ENCODE measurements around the gene FBXO8. TPM values are rescaled to one million over a fixed set of nuclear protein-coding genes. Genes with fewer than 3 reads are reported as not detected.

FBXO8 gene
- polyA plus RNA-seq, 1 of the 3 experiments (the other 2 are of a cell fraction) = 16.0 TPM

GRCh38 chr4:174324236-174324635 lies 40.8 kb upstream of the FBXO8 start:
- CTCF ChIA-PET = no interaction called here
- TF ChIP-seq FOXJ3 (CRISPR knock-in tag; IDR thresholded peaks at IDR 0.05) = no peak
- TF ChIP-seq JUND (IDR thresholded peaks at IDR 0.05) = no peak
- no peak for TF ChIP-seq GATA2 (CRISPR knock-in tag; IDR thresholded peaks at IDR 0.05)
- no peak for TF ChIP-seq POLR2AphosphoS5 (IDR thresholded peaks at IDR 0.05; ENCODE audit: low read depth, low read length)
- Histone ChIP-seq H3F3A (replicated peaks; ENCODE audit: insufficient read depth) (peaks cover 1% of the 10 kb centered on the region), H3K4me1 (ENCODE audit: control insufficient read depth in 1 of 2, insufficient read depth in 2 of 2, low read depth in 1 of 2, low read length in 1 of 2) (peaks cover 0 to 2% of the 10 kb centered on the region in 2 experiments; a peak in 2 of 4 replicates), H3K36me3 (replicated peaks in 1 of 2; ENCODE audit: control insufficient read depth in 1 of 2, insufficient read depth in 2 of 2, low read length in 1 of 2) (peaks cover 0 to 6% of the 10 kb centered on the region in 2 experiments), H2AFZ (ENCODE audit: low read depth) (no peak overlapping the region), H3K79me2 (ENCODE audit: insufficient read depth) (no peaks in the 10 kb centered on the region), H3K9me2 (no peaks in the 10 kb centered on the region), H3K4me3 (ENCODE audit: low read depth in 2 of 2, low read length in 1 of 2) (no peak overlapping the region), H3K4me2 (no peak overlapping the region), H3K9ac (no peak overlapping the region), H3K27me3 (ENCODE audit: insufficient read depth) (no peaks in the 10 kb centered on the region), H3K27ac (ENCODE audit: low read depth in 2 of 2, low read length in 1 of 2) (no peak overlapping the region), H4K20me1 (ENCODE audit: insufficient read depth) (no peaks in the 10 kb centered on the region), H3K9me3 (no peaks in the 10 kb centered on the region)
- WGBS (ENCODE audit: low lambda C conversion rate) = 100% methylated on average over 1 of the region's 1 CpG
- no peak for DNase-seq
- POLR2A ChIA-PET = no interaction called here

GRCh38 chr4:174320494-174321199 lies 37.2 kb upstream of the FBXO8 start:
- TF ChIP-seq ZBTB33 (IDR thresholded peaks at IDR 0.05; ENCODE audit: borderline replicate concordance, low read depth) = no peak
- TF ChIP-seq CHD2 (IDR thresholded peaks at IDR 0.05; ENCODE audit: low read length, partially characterized antibody) = peak; percentile 11
- peak; percentile 50; the same call in 1 of the 2 replicates for TF ChIP-seq RCOR1 (IDR thresholded peaks at IDR 0.05; ENCODE audit: low read length)
- peak; percentile 40 for TF ChIP-seq GATA2 (CRISPR knock-in tag; IDR thresholded peaks at IDR 0.05)
- TF ChIP-seq NFIC (IDR thresholded peaks at IDR 0.05; ENCODE audit: borderline replicate concordance) = no peak
- peak in 1 of 2 experiments; percentile 69; a peak in 1 of 4 replicates for TF ChIP-seq EP300 (IDR thresholded peaks at IDR 0.05; ENCODE audit: borderline replicate concordance in 1 of 2, low read depth in 1 of 2, low read length in 1 of 2)

More at GRCh38 chr4:174320494-174321199, 37.2 kb upstream of the FBXO8 start:
- Histone ChIP-seq H3K4me2 (no peak overlapping the region), H3K27me3 (ENCODE audit: insufficient read depth) (no peaks in the 10 kb centered on the region), H3K9me2 (no peaks in the 10 kb centered on the region), H3K4me1 (ENCODE audit: control insufficient read depth in 1 of 2, insufficient read depth in 2 of 2, low read depth in 1 of 2, low read length in 1 of 2) (peaks cover 7 to 10% of the 10 kb centered on the region in 2 experiments; a peak in 3 of 4 replicates), H3K79me2 (ENCODE audit: insufficient read depth) (no peaks in the 10 kb centered on the region), H2AFZ (ENCODE audit: low read depth) (no peak overlapping the region), H3K9ac (no peak overlapping the region), H3K9me3 (no peaks in the 10 kb centered on the region), H3K27ac (ENCODE audit: low read depth in 2 of 2, low read length in 1 of 2) (no peak overlapping the region), H4K20me1 (ENCODE audit: insufficient read depth) (no peaks in the 10 kb centered on the region), H3F3A (replicated peaks; ENCODE audit: insufficient read depth) (peaks cover 5% of the 10 kb centered on the region), H3K4me3 (ENCODE audit: low read depth in 2 of 2, low read length in 1 of 2) (no peak overlapping the region), H3K36me3 (replicated peaks in 1 of 2; ENCODE audit: control insufficient read depth in 1 of 2, insufficient read depth in 2 of 2, low read length in 1 of 2) (peaks cover 4 to 21% of the 10 kb centered on the region in 2 experiments)
- 76% methylated on average over 5 of the region's 5 CpGs for WGBS (ENCODE audit: low lambda C conversion rate)
- POLR2A ChIA-PET = no interaction called here
- DNase-seq = no peak
- CTCF ChIA-PET = interaction anchor here (0.9 to 2.9 kb wide), 10 partner anchors 16 to 1019 kb away, joined by 3 to 11 read pairs (median 4); no protein-coding TSS in a partner anchor
